HG03064 (cell line): ENCODE data around the gene CADM2.
"Not testable (repeated sequence)": the region's sequence is repeated elsewhere in the genome, so short reads cannot be mapped to it uniquely, and the experiment has no call there.

Experiments
- ATAC-seq: cut with Tn5 transposase; IDR thresholded peaks from one replicate; pipeline ENCODE4 v1.9.1; 2021; ENCODE audit warnings: low read depth; ENCODE audit not compliant: unreplicated experiment

Gene CADM2

GRCh38 chr3:85433319-85433718 is 474.5 kb downstream of the CADM2 start:
- no peak for ATAC-seq

GRCh38 chr3:85455561-85456200 is 496.9 kb downstream of the CADM2 start:
- no peak for ATAC-seq

GRCh38 chr3:85474241-85474640 is 515.5 kb downstream of the CADM2 start:
- ATAC-seq, result no peak

- ATAC-seq, result no peak
Observed at GRCh38 chr3:85475346-85475745, 516.6 kb downstream of the CADM2 start.

- no peak for ATAC-seq
Observed at GRCh38 chr3:85476891-85477495, 518.2 kb downstream of the CADM2 start.

GRCh38 chr3:85481411-85482212 is 522.8 kb downstream of the CADM2 start:
- ATAC-seq, result no peak

- no peak for ATAC-seq
Observed at GRCh38 chr3:85482213-85482490, 523.4 kb downstream of the CADM2 start.

- ATAC-seq, result no peak
Observed at GRCh38 chr3:85483986-85484385, 525.2 kb downstream of the CADM2 start.

- ATAC-seq, result no peak
Observed at GRCh38 chr3:85487375-85487774, 528.6 kb downstream of the CADM2 start.

GRCh38 chr3:85495602-85496001 is 536.8 kb downstream of the CADM2 start:
- no peak for ATAC-seq

- ATAC-seq, result no peak
Observed at GRCh38 chr3:85498177-85498576, 539.4 kb downstream of the CADM2 start.

- ATAC-seq, result no peak
Observed at GRCh38 chr3:85502148-85502875, 543.5 kb downstream of the CADM2 start.

- not testable (repeated sequence) for ATAC-seq
Observed at GRCh38 chr3:85504129-85504784, 545.5 kb downstream of the CADM2 start.

- not testable (repeated sequence) for ATAC-seq
Observed at GRCh38 chr3:85504785-85505511, 546.2 kb downstream of the CADM2 start.

- not testable (repeated sequence) for ATAC-seq
Observed at GRCh38 chr3:85507052-85507451, 548.3 kb downstream of the CADM2 start.

- no peak for ATAC-seq
Observed at GRCh38 chr3:85508659-85509058, 549.9 kb downstream of the CADM2 start.

- no peak for ATAC-seq
Observed at GRCh38 chr3:85516146-85516545, 557.4 kb downstream of the CADM2 start.

- ATAC-seq, result no peak
Observed at GRCh38 chr3:85524104-85524503, 565.3 kb downstream of the CADM2 start.

- no peak for ATAC-seq
Observed at GRCh38 chr3:85525264-85525663, 566.5 kb downstream of the CADM2 start.

GRCh38 chr3:85533586-85533985 is 574.8 kb downstream of the CADM2 start:
- ATAC-seq, result no peak
